Left forelimb (tissue), 1 donor: Measurements from ENCODE around the gene UGT1A10.

Experiments
- DNase-seq: peaks from one replicate; pipeline ENCODE4 v3.0.0-alpha.2; 2018; ENCODE audit warnings: low spot score

The UGT1A10 gene

DNA sequence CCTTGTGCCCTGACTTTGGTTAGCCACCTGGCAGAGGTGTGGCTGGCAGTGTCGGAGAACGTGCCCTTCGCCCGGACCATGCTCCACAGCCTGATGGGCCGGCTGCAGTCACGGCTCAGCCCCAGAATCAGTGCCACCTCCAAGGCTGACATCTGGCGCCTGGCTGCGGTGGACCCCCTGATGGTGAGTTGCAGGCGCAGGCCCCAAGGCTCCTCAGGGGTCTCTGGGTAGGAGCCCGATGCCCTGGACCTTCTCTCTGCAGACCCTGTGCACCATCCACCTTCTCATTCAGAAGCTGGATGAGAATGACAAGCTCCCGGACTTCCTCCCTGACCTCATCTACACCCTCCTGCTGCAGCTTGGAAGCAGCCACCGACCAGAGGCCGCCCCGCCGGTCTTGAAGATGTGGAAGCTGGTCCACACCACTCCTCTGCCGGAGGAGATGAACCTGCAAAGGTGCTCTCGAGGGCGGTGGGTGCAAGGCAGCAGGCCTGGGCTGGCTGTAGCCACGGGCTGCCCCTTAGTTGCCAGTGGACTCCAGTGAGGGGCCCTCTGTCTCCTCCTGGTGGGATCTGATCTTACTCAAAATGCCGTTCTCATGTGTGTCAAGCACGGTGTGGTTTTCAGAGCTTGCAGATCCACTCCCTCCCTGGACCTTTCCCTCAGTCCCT, 186.0 kb downstream of the UGT1A10 start:
- peak; percentile 44 for DNase-seq
